Measurements from ENCODE around the gene C2CD5. TPM values are rescaled to one million over a fixed set of nuclear protein-coding genes. Genes with fewer than 3 reads are reported as not detected.

The C2CD5 gene
- total RNA-seq, 1 donor from 2014 or later, result 16.2 TPM

DNA sequence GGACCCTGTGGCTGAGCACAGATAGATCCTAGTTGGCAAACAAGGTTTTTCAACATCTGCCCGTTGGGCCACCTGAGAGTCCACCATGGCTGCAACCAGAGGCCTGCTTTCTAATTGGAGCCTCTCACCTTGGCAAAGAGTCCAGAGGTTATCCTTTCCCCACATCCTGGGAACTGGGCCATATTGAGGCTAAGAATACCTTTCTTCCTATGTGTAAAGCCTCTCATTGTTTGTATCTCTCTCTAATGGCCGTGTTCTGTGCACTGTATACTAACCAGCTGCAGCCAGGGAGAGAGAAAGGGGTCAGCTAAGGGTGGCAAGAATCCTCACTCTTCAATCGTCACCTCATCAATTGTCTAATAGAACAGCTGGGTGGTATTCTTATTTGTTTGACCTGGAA, 130.8 kb downstream of the C2CD5 start:
- DNase-seq, result no peak

DNA sequence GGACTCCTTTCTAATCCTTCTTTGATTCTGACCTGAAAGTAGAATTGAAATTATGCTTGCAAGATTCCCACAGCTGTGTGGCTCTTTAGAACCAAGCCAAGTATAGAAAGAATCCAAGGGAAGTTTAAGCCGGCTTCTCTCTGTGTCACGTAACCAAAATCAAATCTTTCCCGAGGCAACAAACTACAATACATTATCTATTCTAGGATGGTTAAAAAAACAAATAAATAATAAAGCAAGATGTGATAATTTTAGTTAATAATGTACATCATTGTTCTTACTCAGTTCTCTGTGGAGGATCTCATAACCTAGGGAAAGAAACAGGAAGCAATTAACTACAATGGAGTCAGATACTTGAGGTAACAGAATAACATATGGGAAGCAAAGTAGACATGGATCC, 131.8 kb downstream of the C2CD5 start:
- no peak for DNase-seq

DNA sequence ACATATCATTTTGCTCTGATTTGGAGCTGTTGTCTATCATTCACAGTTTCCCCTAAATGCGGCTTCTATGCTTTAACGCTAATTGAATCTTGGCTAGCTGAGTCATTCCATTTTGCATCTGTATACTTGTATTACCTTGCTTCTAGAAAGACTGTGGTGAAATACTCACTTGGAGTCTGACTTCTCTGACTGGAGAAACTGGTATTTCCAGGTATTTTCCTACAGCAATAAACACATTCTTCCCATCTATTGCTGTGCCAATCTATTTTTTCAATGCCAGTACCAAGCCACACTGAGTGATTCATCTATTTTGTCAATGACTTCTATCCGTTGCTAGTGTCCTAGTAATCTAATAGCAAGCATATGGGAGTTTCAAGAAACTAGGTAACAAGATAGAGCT, 133.9 kb downstream of the C2CD5 start:
- no peak for DNase-seq

DNA sequence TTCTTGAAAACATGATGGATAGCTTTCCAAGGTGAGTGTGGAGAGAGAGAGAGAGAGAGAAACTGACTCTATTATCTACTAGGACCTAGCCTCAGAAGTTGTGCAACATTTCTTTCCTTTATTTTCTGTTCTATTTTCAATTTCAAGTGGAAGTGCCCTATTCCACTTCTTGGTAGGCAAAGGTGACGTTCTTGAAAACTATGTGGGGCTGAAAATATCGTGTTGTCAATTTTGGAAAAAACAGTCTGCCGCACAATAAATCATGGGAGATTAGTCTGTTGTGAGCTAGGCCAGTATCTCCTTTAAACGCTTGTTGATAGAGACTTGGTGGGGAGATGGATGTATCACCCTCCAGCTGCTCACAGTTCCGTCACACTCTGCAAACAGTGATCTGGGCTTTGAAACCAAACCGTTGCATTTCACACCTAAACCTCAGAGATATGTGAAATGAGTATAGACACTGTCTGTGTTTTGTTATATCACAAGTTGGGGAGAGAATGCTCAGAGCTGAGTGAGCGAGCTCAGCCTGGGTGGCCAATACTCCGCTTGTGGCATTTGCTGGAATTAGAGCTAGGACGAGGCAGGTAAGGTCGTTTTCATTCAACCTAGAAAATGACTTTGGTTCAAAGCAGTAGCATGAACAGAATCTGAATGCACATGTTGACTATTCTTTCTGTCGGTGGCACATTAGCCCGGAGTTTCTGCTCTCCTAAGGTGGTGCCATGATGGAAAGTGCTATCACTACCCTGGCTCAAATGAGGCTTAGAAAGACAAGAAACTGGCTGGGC, 134.8 kb downstream of the C2CD5 start:
- DNase-seq, result no peak

DNA sequence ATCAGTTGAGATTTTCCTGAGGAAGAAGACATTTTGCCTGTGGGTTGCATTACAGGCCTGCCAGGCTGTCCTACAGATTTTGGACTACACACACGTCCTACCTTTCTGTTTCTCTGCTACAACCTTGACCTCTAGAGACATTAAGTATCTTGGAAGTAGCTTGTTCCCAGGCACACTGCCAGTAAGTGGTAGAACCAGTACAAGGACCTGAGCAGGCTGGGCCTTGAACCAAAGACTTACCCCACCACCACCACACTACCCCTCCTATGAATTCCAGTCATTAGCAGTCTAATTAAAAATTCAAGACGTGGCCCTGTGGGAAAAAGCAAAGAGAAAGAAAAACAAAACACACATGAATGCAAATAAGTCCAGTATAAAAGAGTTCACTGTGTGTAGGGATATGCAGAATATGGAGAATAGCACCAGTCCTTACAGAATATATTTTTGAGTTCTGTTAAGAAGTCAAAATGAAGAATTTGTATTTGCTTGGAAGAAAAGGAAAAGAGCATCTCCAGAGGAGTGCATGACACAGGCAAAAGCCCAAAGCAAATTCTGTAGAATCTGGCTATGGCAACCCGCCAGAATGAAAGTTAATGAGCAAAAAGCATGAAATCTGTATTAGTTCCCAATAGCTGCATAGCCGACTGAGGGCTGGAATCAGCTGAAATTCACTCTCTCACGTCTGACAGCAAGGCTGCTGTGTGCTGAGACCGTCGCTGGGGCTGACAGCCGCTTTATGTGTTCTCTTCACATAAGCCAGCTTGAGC, 135.5 kb downstream of the C2CD5 start:
- no peak for DNase-seq

DNA sequence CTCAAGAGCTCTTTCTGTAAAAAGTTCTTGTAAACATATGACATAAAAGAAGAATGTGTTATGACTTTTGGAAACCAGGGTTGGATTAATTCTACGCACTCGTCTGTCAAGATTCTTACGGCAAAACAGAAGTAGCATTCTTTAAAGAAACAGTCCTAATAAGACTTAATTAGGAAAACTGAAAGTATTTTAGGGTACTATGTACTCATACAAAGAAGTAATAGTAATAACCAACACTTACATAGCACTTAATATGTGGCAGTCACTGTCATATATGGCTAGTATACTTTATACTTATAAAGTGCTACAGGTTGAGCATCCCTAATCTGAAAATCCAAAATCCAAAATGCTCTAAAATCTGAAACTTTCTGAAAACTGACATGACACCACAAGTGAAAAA, 136.9 kb downstream of the C2CD5 start:
- DNase-seq, result no peak

DNA sequence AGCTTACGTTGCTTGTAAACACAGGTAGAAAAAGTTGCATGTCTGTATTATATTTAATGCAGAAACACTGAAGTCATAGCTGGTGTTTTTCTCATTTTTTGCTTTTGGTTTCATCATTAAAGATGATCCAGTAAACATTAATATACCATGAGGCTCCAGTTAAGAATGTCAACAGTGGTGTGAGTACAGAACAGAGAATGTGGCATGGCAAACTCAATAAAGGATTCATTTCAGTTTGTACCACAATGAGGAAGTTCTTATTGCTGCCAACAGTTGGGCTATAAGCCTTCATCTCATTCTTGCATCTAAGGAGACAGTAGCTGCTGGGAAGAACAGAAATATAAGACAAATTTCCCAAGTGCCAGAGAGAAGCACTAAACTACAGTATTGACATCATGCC, 137.7 kb downstream of the C2CD5 start:
- no peak for DNase-seq

DNA sequence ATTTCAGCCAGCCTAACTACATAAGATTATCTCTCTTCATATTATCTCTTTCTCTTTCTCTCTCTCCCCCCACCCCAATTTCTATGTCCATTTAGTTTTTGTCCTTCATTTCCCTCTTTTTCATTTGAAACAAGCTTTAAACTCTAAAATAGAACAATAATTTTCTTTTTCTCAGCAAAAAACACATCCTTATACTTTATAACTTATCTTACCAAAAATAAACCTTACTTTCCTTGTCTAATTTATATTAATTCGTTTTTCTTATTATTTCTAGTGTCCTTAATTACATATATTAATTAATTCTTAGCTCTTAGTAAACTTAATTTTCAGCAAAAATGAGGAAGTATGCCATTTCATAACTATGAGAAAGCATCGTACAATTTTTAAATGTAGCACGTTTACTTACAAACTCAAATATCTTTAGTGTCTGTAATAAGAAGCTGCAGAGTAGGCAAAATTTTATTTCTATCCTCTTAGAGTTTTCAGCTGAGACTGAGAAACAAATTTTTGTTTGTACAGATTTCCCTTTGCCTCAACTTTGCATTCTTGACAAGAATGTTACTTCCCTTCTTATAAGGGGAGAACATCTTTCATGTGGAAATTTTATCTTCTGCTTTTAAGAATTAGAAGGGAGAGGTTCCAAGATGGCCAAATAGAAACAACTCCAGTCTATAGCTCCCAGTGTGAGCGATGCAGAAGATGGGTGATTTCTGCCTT, 144.7 kb downstream of the C2CD5 start:
- DNase-seq, result no peak

Other genes with a start within 250 kb of the C2CD5 start
- 0.14 and 0.17 TPM in 2 replicates for gene ST8SIA1, start 209.8 kb downstream of the C2CD5 start, total RNA-seq
- gene ETNK1, start 80.6 kb upstream of the C2CD5 start, total RNA-seq, result 37.1 and 41.8 TPM in 2 replicates